ENCODE data around the gene CUL9.

CUL9 gene

DNA sequence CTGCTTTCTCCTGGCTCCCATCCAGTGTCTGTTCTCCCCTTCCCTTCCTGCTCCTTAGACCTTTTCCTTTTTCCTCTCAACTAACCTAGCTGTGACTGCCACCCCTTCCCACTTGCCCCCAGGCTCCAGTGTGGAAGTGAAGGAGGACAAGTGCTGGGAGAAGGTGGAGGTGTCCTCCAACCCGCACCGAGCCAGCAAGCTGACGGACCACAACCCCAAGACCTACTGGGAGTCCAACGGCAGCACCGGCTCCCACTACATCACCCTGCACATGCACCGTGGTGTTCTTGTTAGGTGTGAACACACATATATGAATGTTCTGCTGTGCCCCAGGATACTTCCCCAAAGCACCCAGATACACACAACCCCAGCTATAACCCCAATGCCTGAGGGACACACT, 18.5 kb downstream of the CUL9 start:
- DNase-seq (ENCODE audit: low read depth) = no peak

DNA sequence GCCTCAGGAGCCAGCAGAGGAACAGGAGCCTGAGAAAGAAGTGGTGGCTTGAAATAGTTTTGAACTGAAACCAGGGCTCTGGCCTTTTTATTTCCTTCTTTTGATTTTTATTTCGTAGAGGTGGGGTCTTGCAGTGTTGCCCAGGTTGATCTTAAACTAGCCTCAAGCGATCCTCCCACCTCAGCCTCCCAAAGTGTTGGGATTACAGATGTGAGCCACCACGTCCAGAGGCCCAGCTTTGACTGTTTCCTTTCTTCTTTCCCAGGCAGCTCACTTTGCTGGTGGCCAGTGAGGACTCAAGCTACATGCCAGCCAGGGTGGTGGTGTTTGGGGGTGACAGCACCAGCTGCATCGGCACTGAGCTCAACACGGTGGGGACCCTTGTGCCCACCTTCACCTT, 20.5 kb downstream of the CUL9 start:
- no peak for DNase-seq (ENCODE audit: low read depth)

DNA sequence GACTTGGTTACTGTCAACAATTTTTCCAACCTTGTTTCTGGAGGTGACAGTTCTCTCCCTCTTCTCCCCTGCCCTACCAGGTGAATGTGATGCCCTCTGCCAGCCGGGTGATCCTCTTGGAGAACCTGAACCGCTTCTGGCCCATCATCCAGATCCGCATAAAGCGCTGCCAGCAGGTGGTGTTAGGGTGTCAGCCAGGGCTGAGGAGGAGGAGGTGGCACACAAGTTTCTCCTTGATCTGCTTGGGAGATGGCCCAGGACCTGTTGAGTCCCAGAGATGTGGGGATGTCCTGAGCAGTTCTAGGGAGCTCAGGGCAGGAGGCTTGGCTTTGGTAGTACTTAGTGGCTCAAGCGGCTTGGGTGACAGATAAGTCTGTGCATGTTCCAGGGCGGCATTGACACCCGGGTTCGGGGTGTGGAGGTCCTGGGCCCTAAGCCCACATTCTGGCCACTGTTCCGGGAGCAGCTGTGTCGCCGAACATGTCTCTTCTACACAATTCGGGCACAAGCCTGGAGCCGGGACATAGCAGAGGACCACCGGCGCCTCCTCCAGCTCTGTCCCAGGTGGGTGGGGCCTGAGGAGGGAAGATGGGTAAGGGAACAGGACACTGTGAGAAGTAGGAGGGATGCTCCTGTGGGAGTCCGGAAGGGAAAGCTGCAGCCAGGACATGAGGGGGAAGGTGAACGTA, 21.2 kb downstream of the CUL9 start:
- DNase-seq (ENCODE audit: low read depth) = no peak

DNA sequence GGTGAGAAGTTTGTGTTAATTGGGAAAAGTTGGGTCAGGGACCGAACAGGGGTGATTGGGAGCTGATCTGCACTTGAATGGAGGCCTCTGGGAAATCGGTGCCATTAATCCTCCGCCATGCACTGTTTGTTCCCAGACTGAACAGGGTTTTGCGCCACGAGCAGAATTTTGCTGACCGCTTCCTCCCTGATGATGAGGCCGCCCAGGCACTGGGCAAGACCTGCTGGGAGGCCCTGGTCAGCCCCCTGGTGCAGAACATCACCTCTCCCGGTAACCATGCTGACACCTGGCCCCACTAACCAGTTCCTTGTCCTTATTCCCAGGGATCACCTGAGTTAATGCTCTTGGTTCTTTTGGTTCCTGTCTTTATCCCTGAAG, 21.7 kb downstream of the CUL9 start:
- no peak for DNase-seq (ENCODE audit: low read depth)

DNA sequence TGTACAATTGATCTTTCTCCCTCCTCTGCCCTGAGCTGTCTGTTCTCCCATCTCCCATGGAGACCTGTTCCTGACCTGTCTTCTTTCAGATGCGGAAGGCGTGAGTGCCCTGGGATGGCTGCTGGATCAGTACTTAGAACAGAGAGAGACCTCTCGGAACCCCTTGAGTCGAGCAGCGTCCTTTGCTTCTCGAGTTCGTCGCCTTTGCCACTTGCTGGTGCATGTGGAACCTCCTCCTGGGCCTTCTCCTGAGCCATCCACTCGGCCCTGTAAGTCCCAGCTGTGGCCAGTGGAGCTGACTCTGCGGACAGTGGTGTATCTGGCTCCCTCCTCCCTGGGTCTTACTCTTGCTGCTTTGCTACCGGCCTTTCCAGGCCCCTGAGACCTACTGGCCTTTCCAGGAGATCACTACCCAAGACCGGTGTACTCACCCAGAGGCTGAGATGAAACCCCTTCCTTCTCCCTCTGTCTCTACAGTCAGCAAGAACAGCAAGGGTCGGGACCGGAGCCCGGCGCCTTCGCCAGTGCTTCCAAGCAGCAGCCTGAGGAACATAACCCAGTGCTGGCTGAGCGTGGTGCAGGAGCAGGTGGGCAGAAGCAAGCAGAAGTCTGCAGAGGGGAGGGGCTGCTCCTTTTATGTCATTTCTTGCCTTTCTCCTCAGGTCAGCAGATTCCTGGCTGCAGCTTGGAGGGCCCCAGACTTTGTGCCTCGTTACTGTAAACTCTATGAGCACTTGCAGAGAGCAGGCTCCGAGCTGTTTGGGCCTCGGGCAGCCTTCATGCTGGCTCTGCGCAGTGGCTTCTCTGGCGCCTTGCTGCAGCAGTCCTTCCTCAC, 22.5 kb downstream of the CUL9 start:
- no peak for DNase-seq (ENCODE audit: low read depth)

DNA sequence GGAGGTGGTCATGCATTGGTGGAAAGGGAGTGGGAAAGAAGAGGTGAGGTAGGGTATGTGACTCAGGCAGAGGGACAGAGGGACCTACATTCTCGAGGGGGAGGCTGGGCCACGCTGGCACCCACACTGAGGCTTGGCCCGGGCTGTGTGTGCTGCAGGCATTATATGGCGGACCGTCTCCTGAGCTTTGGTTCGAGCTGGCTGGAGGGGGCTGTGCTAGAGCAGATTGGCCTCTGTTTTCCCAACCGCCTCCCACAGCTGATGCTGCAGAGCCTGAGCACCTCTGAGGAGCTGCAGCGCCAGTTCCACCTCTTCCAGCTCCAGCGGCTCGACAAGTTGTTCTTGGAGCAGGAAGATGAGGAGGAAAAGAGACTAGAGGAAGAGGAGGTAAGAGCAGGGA, 23.9 kb downstream of the CUL9 start:
- DNase-seq (ENCODE audit: low read depth) = no peak

DNA sequence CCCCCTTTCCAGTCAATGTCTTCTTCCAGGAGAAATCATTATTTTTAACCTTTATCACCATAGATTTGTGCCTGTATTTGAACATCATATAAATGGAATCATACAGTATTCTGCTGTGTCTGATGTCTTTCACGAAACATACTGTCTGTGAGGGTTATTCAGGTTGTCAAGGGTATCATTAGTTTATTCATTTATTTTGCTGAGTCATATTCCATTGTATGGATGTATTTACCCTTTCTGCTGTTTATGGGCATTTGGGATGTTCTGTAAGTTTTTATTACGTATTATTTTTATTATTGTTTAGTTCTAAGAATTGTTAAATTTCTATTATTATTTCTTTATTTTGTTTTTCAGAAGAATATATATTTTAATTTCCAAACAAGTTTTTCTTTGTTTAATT, 25.3 kb downstream of the CUL9 start:
- DNase-seq (ENCODE audit: low read depth) = no peak

DNA sequence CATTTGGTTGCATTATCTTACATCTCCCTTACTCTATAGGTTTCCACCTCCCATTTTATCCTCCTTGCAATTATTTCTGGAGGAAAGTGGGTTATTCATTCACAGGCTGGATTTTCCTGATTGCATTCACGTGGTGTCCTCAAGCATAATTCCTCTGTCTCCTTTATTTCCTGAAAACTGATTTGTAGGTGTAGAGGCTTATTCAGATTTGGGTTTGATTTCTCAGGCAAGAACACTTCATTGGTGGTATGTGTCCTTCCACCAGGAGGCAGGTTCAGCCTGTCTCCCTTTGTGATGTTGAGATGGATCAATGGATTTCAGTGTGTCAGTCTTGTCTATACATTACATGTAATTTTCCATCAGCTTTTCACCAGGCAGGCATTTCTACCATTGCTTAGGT, 30.0 kb downstream of the CUL9 start:
- DNase-seq (ENCODE audit: low read depth) = no peak

DNA sequence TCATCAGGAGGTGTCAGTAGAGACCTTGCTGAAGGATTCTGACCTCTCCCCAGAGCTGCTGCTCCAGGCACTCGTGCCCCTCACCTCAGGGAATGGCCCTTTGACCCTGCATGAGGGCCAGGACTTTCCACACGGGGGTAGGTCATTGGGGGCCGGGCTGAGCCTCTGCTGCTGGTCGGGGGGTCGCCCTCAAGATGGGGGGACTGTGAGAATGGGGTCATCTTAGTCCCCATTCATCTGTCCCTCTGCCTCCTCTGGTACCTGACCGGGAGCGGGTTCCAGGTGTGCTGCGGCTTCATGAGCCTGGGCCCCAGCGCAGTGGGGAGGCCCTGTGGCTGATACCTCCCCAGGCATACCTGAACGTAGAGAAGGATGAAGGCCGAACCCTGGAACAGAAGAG, 31.4 kb downstream of the CUL9 start:
- DNase-seq (ENCODE audit: low read depth) = no peak

DNA sequence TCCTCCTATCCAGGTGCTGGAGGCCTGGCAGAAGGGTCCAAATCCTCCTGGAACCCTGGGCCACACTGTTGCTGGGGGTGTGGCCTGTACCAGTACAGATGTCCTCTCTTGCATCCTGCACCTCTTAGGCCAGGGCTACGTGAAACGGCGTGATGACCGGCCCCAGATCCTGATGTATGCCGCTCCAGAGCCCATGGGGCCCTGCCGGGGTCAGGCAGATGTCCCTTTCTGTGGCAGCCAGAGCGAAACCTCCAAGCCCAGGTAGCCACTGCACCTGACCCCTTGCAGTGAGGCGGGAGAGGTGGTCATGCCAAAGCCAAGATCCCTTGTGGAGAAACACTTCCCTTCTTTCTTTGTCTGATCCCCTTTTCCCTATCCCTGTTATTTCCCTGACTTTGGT, 33.1 kb downstream of the CUL9 start:
- no peak for DNase-seq (ENCODE audit: low read depth)

DNA sequence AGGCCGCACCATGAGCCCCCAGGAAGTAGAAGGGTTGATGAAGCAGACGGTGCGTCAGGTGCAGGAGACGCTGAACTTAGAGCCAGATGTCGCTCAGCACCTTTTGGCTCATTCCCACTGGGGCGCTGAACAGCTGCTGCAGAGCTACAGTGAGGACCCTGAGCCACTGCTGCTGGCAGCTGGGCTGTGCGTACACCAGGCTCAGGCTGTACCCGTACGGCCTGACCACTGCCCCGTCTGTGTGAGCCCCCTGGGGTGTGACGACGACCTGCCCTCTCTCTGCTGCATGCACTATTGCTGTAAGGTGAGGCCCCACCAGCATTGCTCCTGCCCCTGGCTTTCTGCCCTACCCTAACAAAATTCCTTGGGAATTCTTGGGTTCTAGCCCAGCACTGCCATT, 34.2 kb downstream of the CUL9 start:
- no peak for DNase-seq (ENCODE audit: low read depth)

DNA sequence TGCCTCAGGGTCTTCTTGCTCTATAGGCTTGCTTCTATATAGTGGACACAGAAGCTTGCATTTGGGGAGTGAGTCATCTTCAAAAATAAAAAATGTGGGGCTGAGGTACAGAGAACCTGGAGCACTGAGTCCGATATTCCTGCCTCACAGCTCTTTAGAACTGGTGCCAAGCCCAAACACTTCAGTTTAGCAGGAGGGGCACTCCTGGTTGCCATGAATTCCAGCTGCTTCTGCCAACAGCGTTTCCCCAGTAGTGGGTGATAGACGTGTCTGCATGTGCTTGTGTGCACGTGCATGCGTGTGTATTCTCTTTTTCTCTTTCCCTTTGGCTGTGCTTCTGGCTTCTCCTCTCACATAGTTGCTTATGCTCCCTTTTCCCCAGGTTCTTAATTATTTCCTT, 35.4 kb downstream of the CUL9 start:
- DNase-seq (ENCODE audit: low read depth) = no peak

DNA sequence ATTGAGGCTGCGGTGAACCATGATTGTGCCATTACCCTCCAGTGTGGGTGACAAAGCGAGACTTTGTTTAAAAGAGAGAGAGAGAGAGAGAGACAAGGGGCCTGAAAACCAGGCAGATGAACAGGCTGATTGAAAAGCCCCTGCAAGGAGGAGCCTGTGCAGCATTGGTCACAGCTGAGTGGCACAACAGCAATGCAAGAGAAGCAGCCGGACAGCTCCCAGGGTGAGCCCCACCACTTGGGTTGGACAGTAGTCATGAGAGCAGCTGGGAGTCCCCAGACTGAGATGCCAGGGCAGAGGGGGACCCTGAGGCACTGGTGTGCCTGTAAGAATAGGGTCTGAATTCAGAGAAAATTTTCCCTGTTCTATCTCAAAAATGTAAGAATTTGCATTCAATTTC, 37.1 kb downstream of the CUL9 start:
- no peak for DNase-seq (ENCODE audit: low read depth)

DNA sequence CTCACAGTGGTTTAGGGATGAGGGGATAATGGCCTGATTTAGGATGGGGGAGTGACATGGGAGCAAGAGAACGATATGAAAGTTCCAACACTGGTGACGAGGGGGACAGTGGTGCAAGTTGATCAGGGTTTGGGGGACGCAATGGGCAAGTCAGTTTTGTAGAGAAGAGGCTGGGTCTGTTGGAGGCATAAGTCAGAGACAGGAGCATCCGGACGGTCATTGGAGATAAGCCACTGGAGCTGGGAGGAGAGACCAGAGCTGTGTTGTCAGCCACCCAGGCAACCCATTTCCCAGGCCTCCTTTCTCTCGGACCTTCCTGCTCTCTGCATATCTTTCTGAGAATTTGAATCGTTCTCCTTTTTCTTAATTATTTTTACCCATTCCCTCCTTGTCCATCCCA, 37.8 kb downstream of the CUL9 start:
- no peak for DNase-seq (ENCODE audit: low read depth)

DNA sequence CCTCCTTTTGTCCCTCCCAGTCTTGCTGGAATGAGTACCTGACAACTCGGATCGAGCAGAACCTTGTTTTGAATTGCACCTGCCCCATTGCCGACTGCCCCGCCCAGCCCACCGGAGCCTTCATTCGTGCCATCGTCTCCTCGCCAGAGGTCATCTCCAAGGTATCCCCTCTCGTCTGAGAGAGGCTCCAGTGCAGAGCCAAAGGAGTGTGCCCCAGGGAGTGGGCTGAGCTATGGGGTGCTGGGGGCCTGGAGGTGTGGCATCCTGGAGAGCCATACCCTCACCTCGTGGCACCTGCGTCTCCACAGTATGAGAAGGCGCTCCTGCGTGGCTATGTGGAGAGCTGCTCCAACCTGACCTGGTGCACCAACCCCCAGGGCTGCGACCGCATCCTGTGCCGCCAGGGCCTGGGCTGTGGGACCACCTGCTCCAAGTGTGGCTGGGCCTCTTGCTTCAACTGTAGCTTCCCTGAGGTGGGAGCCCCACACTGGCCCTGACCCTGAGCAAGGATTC, 38.5 kb downstream of the CUL9 start:
- DNase-seq (ENCODE audit: low read depth) = no peak

DNA sequence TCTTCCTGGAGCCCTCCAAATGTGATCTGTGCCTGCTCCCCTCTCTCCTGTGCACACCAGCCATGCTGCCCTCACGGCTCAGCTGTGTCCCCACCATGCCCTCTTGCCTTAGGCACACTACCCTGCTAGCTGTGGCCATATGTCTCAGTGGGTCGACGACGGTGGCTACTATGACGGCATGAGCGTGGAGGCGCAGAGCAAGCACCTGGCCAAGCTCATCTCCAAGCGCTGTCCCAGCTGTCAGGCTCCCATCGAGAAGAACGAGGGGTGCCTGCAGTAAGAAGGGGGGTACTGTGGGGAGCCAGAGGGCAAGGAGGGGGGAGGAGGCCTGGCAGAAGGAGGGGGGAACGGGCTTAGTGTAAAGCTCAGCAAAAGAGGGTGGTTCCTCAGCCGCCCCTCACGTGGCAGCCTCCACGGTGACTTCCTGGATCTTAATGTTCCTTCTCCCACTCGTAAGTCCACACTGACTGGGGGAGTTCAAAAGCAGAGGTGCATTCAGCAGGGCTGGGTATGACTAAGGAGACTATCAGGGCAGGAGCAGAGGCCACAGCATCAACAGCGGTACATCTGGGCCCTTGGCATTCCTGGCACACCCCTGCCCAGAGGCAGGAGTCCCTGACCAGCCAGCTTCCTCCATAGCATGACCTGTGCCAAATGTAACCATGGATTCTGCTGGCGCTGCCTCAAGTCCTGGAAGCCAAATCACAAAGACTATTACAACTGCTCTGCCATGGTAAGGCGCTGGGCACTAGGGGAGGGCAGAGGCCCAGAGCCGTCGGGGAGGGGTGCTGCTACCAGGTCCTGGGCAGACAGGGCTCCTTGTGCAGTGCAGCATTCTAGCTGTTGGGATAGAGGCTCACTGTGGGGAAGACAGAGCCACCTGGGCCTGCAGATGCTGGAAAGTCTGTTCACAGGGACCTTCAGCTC, 39.3 kb downstream of the CUL9 start:
- no peak for DNase-seq (ENCODE audit: low read depth)

DNA sequence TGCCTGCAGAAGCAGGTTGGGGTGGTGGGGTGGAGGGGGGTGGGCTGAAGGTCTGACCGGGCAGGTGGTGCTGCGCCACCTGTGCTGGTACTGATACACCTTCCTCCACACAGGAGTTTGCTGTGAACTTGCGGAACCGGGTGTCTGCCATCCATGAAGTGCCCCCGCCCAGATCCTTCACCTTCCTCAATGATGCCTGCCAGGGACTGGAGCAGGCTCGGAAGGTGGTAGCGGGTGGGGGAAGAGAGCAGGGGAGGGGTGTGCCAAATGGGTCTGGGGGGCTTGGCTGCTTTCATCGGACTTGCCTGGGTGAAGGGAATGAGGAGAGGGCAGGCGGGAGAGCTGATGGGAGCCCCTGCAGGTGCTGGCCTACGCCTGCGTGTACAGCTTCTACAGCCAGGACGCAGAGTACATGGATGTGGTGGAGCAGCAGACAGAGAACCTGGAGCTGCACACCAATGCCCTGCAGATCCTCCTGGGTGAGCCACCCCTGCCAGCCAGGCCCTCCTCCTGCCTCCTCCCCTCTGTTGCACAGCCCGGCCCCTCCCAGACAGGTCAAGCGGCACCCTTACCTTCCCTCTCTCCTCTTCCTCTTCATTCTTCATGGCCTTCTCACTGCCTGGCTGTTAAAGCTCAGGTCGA, 40.5 kb downstream of the CUL9 start:
- DNase-seq (ENCODE audit: low read depth) = no peak

DNA sequence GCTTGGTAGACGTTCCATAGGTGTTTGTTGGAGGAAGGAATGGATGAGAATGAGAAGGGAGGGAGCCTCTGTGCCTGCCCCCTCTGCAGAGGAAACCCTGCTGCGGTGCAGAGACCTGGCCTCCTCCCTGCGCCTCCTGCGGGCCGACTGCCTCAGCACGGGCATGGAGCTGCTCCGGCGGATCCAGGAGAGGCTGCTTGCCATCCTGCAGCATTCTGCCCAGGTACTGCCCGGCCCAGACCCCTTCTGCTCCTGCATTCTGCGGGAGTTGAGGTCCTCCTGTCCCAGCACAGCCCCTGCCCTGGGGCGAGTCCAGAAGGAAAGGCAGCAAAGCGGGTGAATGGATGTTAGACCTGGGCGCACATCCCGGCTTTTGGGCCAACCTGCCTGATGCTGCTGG, 41.2 kb downstream of the CUL9 start:
- DNase-seq (ENCODE audit: low read depth) = no peak

DNA sequence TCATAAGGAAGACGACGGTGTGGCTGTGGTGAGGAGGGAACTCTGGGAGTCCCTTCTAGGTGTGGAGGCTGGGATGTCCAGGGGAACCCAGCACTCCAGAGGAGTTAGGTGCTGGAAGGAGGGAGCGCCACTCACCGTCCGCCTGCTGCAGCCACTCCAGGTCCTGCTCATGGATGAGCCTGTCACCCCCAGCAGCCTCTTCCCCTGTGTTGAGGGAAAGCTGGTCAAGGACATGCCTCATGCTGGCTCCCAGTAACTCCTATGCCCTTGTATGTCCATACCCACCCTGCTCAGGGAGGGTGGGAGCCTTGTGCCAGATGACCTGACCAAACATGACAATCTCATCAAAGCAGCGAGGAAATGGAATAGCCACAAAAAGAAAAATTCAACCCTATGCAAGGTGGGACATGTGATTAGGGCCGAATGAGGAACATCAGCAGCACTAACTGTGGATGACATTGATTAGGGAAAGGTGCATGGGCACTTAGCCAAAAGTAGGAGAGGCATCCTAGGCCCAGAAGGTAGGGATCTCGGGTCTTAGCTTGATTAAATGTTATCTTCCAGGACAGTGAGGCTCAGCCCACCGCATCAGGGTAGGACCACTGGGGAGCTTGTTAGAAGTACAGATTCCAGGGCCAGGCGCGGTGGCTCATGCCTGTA, 44.3 kb downstream of the CUL9 start:
- DNase-seq (ENCODE audit: low read depth) = no peak

DNA sequence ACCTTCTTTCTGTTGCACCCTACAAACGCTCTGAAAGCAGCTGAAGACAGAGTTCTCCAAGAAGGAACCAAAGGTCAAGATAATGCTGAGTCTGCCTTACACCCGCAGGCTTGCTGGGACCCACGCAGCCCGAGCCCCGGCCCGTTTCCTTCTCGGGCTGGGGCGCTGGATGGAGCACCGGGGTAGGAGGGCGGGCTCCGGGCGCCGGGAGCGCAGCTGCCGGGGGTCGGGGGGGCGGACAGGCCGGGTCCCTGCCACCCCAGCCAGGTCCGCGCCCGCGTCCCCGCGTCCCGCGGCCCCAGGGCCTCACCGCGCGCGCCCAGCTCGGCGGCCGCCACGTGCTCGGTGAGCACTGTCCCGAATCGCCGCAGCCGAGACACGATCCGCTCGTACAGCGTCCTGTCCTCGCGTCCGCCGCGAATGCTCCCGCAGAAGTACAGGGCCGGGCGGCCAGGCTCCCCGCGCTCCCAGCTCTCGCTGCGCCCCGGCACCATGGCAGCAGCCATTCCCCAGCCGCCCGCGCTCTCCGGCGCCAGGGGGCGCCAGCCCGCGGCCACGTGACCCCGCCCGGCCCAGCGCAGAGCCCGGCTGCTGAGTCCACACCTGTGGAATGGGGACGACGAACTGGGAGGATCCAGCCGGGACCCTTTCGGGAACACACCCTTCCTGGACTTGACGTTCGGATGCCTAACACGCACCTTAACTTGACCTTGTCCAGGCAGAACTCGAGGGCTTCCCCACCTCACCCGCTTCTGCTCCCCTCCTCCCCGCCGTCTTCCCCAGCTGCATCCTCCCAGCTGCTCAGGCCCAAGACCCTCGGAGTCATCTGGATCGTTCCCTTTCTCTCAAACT, 47.2 kb downstream of the CUL9 start, which contains the start of gene DNPH1:
TSS of gene DNPH1 (minus strand) at position 531 of the 852 bp plus-strand sequence. CDS start at position 506, 25 bp downstream.
- DNase-seq (ENCODE audit: low read depth) = peak; percentile 40
